GM21515 (cell line): ENCODE results near the gene HTR3C.
"Not testable (repeated sequence)": the region's sequence is repeated elsewhere in the genome, so short reads cannot be mapped to it uniquely, and the experiment has no call there.

Source experiments
- ATAC-seq: cut with Tn5 transposase; IDR thresholded peaks from one replicate; pipeline ENCODE4 v1.9.1; 2021; ENCODE audit not compliant: unreplicated experiment

The HTR3C gene

GRCh38 chr3:184030536-184030935 lies 22.3 kb upstream of the HTR3C start:
- ATAC-seq: no peak

GRCh38 chr3:184031187-184031792 lies 21.6 kb upstream of the HTR3C start, which contains the start of gene HTR3D:
HTR3D (plus strand) TSS chr3:184031742; CDS start chr3:184031742, 0 bp downstream.
- ATAC-seq: no peak

GRCh38 chr3:184037816-184038215 lies 15.0 kb upstream of the HTR3C start:
- ATAC-seq: no peak

- not testable (repeated sequence) for ATAC-seq
Observed at GRCh38 chr3:184038307-184038706, 14.5 kb upstream of the HTR3C start.

GRCh38 chr3:184039414-184039813 lies 13.4 kb upstream of the HTR3C start:
- no peak for ATAC-seq

GRCh38 chr3:184040010-184040409 lies 12.8 kb upstream of the HTR3C start:
- no peak for ATAC-seq

- ATAC-seq: no peak
Observed at GRCh38 chr3:184042617-184043016, 10.2 kb upstream of the HTR3C start.

GRCh38 chr3:184045995-184046394 lies 6.9 kb upstream of the HTR3C start:
- no peak for ATAC-seq

GRCh38 chr3:184050217-184050847 lies 2.5 kb upstream of the HTR3C start:
- no peak for ATAC-seq

- no peak for ATAC-seq
Observed at GRCh38 chr3:184058029-184058428, 5.2 kb downstream of the HTR3C start.

GRCh38 chr3:184059424-184059823 lies 6.6 kb downstream of the HTR3C start:
- no peak for ATAC-seq

- ATAC-seq: no peak
Observed at GRCh38 chr3:184062637-184063036, 9.8 kb downstream of the HTR3C start.

GRCh38 chr3:184066211-184066610 lies 13.4 kb downstream of the HTR3C start:
- no peak for ATAC-seq

- ATAC-seq: no peak
Observed at GRCh38 chr3:184067573-184068055, 14.8 kb downstream of the HTR3C start.

- no peak for ATAC-seq
Observed at GRCh38 chr3:184068344-184068743, 15.5 kb downstream of the HTR3C start.

GRCh38 chr3:184071142-184071541 lies 18.3 kb downstream of the HTR3C start:
- not testable (repeated sequence) for ATAC-seq

GRCh38 chr3:184073621-184074020 lies 20.8 kb downstream of the HTR3C start:
- no peak for ATAC-seq

- ATAC-seq: no peak
Observed at GRCh38 chr3:184075901-184076300, 23.1 kb downstream of the HTR3C start.

GRCh38 chr3:184077881-184078280 lies 25.0 kb downstream of the HTR3C start:
- no peak for ATAC-seq

- ATAC-seq: no peak
Observed at GRCh38 chr3:184078851-184079250, 26.0 kb downstream of the HTR3C start.

GRCh38 chr3:184081116-184081830 lies 28.4 kb downstream of the HTR3C start:
- ATAC-seq: no peak

GRCh38 chr3:184082034-184082433 lies 29.2 kb downstream of the HTR3C start:
- ATAC-seq: no peak
